ENCODE measurements around the gene CORO2B.

GRCh38 chr15:68682330-68682729 is 103.5 kb downstream of the CORO2B start:
- TF ChIP-seq CTCF (conservative IDR thresholded peaks at IDR 0.05) (no peak), EZH2 (IDR thresholded peaks at IDR 0.05; ENCODE audit: low read depth) (no peak)

Measured in PC-9 (cell line).